Ascending aorta (tissue), 2 donors: ENCODE data around the gene MT2A. TPM values are rescaled to one million over a fixed set of nuclear protein-coding genes. Genes with fewer than 3 reads are reported as not detected.
A peak's percentile ranks its signal among the peaks of the same experiment; 100 is the strongest.
"Not testable (repeated sequence)": the region's sequence is repeated elsewhere in the genome, so short reads cannot be mapped to it uniquely, and the experiment has no call there.

Source experiments
- DNase-seq, 2 donors: peaks; one replicate each; pipeline ENCODE4 v3.0.0-alpha.2; 2019; ENCODE audit warnings: low spot score in 2 of 2
- H3K27ac ChIP-seq, 2 donors: fragments of 200-600 bp; sonication (generic); one replicate each; pipeline ENCODE4 v1.5.1; 2016 to 2017; ENCODE audit warnings: mild to moderate bottlenecking in 1 of 2
- H3K27me3 ChIP-seq: fragments of 200-600 bp; sonication (generic); one replicate; pipeline ENCODE4 v1.5.1; 2017
- H3K36me3 ChIP-seq, 2 donors: fragments of 200-600 bp; sonication (generic); one replicate each; pipeline ENCODE4 v1.5.1; 2016
- H3K4me1 ChIP-seq, 2 donors: fragments of 200-600 bp; sonication (generic); one replicate each; pipeline ENCODE4 v1.5.1; 2016 to 2017; ENCODE audit warnings: mild to moderate bottlenecking in 1 of 2
- H3K4me3 ChIP-seq, 2 donors: fragments of 200-600 bp; sonication (generic); one replicate each; pipeline ENCODE4 v1.5.1; 2016 to 2017; ENCODE audit warnings: mild to moderate bottlenecking in 1 of 2
- H3K9me3 ChIP-seq, 2 donors: fragments of 200-600 bp; sonication (generic); one replicate each; pipeline ENCODE4 v1.5.1; 2016
- CTCF ChIP-seq, 3 experiments: fragments of 200-600 bp in 2 of 3; fragments of 450-650 bp in 1 of 3; sonication (generic) in 2 of 3; IDR thresholded peaks; one replicate each; pipeline ENCODE4 v1.5.1; 2016 to 2019; ENCODE audit warnings: antibody characterized with exemption in 3 of 3, mild to moderate bottlenecking in 1 of 3, moderate library complexity in 1 of 3
- intact Hi-C: fragments of 100-400 bp; cut with DNase I; formaldehyde crosslinking; loops from one replicate; pipeline ENCODE4 v1.15.1; 2023
- total RNA-seq: library from RNA; depleted of rRNA; stranded (reverse); fragments of >200 nt; gene quantifications from one replicate; pipeline ENCODE4 v1.1.0, GENCODE V29; 2016

The MT2A gene
- total RNA-seq, 1 donor from 2014 or later = 602 TPM

- no peak for TF ChIP-seq CTCF (IDR thresholded peaks at IDR 0.05)
- H3K27ac ChIP-seq = no peak overlapping the region
- H3K27me3 ChIP-seq = no peaks in the 10 kb centered on the region
- no peak overlapping the region for H3K4me3 ChIP-seq
- no peaks in the 10 kb centered on the region for H3K4me1 ChIP-seq
- intact Hi-C loops = no loop called here
- no peak for DNase-seq
- H3K36me3 ChIP-seq = no peaks in the 10 kb centered on the region
- H3K9me3 ChIP-seq = no peaks in the 10 kb centered on the region
Observed at GRCh38 chr16:56580391-56581048, 27.9 kb upstream of the MT2A start.

GRCh38 chr16:56582911-56583310 is 25.5 kb upstream of the MT2A start:
- intact Hi-C loops = not testable (repeated sequence)

GRCh38 chr16:56583351-56584168 is 24.8 kb upstream of the MT2A start:
- intact Hi-C loops = no loop called here
- DNase-seq = no peak
- Histone ChIP-seq H3K27me3 (no peaks in the 10 kb centered on the region), H3K4me1 (no peaks in the 10 kb centered on the region), H3K27ac (no peak overlapping the region), H3K36me3 (no peaks in the 10 kb centered on the region), H3K9me3 (no peaks in the 10 kb centered on the region), H3K4me3 (no peak overlapping the region)
- no peak for TF ChIP-seq CTCF (IDR thresholded peaks at IDR 0.05)

More at GRCh38 chr16:56582911-56583310, 25.5 kb upstream of the MT2A start:
- H3K27me3 ChIP-seq, DNase-seq, H3K4me1 ChIP-seq, H3K36me3 ChIP-seq, H3K9me3 ChIP-seq, H3K4me3 ChIP-seq, H3K27ac ChIP-seq: not testable (repeated sequence)

GRCh38 chr16:56584276-56584675 is 24.1 kb upstream of the MT2A start:
- Histone ChIP-seq H3K4me1 (peaks cover 3 to 5% of the 10 kb centered on the region in 2 donors), H3K36me3 (no peaks in the 10 kb centered on the region), H3K27ac (no peak overlapping the region), H3K4me3 (no peak overlapping the region), H3K9me3 (no peaks in the 10 kb centered on the region), H3K27me3 (peaks cover 4% of the 10 kb centered on the region)
- no peak for TF ChIP-seq CTCF (IDR thresholded peaks at IDR 0.05)
- DNase-seq = no peak
- intact Hi-C loops = no loop called here

- H3K27ac ChIP-seq = no peak overlapping the region
- no peak for TF ChIP-seq CTCF (IDR thresholded peaks at IDR 0.05)
- intact Hi-C loops = no loop called here
- DNase-seq = peak in 1 of 2 donors; percentile 53
- peaks cover 5% of the 10 kb centered on the region for H3K27me3 ChIP-seq
- H3K36me3 ChIP-seq = no peaks in the 10 kb centered on the region
- H3K9me3 ChIP-seq = no peaks in the 10 kb centered on the region
- H3K4me3 ChIP-seq = peak overlapping the region; percentile 59 to 65
- H3K4me1 ChIP-seq = peaks cover 6 to 8% of the 10 kb centered on the region in 2 donors
Observed at GRCh38 chr16:56588781-56589140, 19.6 kb upstream of the MT2A start.
